Stimulated activated CD8-positive, alpha-beta memory T cell treated with anti-CD3 and anti-CD28 coated beads, Interleukin-4, amount 100 ng/mL, for 48 hours (primary cell): ENCODE measurements around the gene DDX3X.
"Not testable (repeated sequence)": the region's sequence is repeated elsewhere in the genome, so short reads cannot be mapped to it uniquely, and the experiment has no call there.

Source experiments
- DNase-seq: peaks from one replicate; pipeline ENCODE4 v3.0.0-alpha.2; 2020

Gene DDX3X

DNA sequence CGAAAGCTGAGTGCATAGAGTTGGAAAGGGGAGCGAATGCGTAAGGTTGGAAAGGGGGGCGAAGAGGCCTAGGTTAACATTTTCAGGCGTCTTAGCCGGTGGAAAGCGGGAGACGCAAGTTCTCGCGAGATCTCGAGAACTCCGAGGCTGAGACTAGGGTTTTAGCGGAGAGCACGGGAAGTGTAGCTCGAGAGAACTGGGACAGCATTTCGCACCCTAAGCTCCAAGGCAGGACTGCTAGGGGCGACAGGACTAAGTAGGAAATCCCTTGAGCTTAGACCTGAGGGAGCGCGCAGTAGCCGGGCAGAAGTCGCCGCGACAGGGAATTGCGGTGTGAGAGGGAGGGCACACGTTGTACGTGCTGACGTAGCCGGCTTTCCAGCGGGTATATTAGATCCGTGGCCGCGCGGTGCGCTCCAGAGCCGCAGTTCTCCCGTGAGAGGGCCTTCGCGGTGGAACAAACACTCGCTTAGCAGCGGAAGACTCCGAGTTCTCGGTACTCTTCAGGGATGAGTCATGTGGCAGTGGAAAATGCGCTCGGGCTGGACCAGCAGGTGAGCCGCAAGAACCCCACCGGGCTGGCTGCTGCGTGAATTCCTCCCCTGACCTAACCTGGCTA, at the start of gene DDX3X:
Gene DDX3X (plus strand): TSS at position 419 of the 619 bp plus-strand sequence. CDS start 91 bp downstream, at position 510.
- peak; percentile 85 for DNase-seq

DNA sequence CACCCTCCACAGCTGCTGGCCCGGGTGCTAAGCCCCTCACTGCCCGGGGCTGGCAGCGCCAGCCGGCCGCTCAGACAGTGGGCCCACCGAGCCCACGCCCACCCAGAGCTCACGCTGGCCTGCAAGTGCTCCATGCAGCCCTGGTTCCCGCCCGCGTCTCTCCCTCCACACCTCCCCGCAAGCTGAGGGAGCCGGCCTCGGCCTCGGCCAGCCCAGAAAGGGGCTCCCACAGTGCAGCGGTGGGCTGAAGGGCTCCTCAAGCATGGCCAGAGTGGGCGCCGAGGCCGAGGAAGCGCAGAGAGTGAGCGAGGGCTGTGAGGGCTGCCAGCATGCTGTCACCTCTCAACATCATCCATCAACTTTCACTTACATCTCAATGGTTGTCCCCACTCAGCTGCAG, 48.0 kb upstream of the DDX3X start:
- DNase-seq = not testable (repeated sequence)

DNA sequence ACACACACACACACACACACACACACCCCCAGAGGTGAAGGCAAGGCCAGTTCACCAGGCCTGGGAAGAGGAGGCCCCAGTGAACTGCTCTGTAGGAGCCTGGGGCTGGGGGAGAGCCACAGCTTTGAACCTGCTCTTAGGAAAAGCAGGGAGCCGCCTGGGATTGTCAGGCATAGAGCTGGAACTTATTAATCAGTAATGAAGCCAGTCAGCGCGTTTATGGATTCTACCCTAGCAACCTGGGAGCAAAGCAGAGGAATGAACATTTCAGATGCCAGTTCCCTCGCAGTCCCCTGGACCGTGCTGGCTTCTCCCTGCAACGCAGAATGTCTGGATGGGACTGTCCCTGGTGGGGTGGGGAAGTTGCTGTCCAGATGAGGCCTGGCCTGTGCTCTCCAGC, 45.3 kb upstream of the DDX3X start:
- no peak for DNase-seq

DNA sequence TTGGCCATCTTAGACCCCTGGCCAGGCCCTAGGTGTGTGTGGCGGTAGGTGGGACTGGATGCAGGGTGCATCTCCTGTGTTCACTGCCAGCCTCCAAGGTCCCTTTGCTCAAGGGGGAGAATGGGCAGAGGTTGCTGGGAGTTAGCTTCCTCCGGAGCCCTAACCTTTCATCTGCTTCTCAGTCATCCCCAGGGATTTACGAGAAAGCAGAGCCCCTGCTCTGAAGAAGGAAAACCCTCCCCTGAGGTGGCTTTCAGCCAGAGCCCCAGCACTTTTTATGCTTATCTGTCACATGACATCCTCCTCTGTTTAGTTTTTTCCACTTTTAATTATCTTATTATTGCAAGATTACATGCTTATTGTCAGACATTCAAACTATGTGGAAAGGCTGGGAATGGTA, 44.9 kb upstream of the DDX3X start:
- no peak for DNase-seq

DNA sequence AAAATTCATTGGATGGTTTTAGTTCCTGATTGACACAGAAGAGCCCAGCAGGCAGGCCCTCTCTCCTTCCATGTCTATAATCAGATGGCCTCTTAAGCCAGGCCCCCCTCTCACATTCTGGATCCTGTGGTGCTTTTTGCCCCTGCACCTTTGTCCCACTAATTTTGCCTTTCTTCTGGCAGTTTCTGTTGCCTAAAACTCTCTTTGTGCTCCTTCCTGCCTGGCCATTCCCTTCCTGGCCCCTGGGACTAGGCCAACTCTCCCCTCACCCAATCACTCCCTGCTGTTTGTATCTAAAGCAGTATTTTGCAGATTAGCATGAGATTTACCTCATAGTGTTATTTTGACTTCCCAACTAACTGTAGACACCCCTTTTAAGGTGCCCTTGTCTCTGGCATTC, 42.7 kb upstream of the DDX3X start:
- DNase-seq = no peak

DNA sequence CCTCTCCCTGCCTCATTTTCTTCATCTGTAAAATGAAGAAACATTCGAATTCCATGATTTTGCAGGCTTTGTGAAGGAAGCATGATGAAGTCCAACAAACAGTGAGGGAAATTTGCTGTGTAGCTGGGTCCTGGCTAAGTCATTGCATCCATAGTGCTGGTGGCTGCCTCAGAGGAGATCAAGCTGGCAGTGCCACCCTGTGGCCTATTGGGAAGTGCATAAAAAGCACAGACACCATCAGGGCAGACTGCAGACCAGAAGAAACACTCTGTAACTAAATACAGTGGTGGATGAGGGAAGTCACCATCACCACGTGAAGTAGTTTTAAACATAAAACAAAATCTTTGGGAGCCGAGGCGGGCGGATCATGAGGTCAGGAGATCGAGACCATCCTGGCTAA, 40.7 kb upstream of the DDX3X start:
- DNase-seq = no peak

DNA sequence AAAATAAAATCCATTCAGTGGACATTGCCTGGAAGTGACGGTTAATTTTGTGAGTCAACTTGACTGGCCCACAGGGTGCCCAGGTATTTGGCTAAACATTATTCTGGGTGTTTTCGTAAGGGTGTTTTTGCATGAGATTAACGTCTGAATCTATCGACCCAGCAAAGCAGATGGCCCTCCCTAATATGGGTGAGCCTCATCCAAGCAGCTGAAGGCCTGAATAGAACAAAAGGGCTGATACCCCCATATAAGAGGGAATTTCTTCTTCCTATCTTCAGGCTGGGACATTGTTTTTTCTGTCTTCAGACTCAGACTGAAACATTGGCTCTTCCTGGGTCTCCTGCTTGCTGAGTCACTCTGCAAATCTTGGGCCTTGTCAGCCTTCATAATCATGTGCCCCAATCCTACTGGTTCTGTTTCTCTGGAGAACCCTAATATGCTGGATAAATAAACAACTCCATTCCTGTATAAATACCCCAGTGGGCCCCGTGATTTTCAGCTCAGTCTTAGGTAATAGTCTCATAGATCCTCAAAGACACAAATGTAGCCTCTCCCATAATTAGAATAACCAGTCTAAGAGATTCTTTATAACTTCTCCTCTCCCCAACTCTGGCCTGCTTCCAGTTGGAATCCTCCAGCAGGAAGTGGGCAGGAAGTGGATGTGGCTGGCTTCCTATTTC, 33.1 kb upstream of the DDX3X start:
- DNase-seq = no peak

DNA sequence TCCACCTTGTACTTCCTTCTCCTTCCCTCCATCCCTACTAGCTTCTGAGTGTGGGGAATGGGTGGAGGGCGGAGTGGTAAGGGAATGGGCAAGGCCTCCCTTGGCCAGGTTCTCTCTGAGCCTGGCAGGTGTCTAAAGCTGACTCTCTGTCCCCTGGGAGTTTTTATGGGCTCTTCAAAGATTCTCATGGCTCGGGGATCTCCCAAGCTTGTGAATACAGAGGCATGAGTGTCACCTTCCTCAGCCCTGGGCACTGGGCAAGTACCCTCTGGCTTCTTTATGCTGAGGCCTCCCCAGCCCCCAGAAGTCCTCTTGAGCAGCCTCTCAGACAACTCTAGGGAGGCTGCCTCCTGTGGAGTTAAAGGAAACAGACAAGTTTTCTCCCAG, 32.5 kb upstream of the DDX3X start:
- DNase-seq = no peak

DNA sequence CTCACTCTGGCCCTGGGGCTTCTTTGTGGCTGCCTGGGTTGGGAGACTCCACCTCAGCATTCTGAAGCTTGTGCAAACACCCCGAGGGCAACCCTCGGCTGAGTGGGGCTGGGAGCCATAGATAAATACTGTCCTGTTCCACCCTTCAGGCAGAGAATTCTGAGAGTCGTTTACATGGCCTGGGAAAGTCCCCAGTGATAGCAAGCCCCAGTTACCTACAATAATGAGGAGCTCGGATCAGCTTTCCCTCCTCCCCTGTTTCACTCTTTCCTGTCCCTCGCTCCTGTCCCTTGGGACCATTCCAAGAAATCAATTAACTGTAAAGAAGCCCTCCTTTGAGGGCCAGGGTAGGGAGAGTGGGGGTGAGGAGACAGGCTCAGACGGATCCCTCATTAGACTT, 31.6 kb upstream of the DDX3X start:
- DNase-seq = no peak

DNA sequence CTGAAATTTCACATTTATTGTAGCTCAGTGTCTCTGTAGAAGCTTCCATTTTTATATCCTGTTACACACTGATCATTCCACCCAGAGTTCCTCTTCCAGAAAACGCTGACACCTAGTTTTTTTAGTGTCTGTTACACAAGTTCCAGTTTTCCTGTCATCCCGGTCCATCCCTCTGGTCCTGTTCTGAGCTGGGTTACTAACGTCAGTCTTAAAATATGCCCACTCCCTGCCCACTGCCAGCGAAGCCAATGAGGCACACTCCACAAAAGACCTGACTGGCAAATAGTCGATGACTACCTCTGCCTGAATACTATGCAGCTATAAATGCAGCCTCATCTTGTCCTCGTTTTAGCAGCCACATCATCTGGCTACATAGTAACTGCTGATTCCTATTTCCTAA, 30.9 kb upstream of the DDX3X start:
- DNase-seq = no peak

DNA sequence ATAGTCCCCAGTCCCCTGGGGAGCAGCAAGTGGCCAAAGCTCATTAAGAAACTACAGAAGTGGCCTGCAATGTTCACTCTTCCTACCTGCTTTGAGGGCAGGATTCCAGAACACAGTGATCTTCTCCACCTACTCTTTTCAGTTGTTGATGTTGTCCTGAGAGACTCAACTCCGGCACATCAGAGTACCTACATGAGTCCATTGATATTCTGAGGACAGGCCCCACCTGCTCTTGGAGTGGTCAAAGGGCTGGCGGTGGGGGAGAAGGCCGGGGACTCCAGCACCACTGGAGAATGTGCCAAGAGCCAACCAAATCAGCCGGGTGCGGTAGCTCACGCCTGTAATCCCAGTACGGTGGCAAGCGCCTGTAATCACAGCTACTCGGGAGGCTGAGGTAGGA, 29.8 kb upstream of the DDX3X start:
- DNase-seq = no peak

DNA sequence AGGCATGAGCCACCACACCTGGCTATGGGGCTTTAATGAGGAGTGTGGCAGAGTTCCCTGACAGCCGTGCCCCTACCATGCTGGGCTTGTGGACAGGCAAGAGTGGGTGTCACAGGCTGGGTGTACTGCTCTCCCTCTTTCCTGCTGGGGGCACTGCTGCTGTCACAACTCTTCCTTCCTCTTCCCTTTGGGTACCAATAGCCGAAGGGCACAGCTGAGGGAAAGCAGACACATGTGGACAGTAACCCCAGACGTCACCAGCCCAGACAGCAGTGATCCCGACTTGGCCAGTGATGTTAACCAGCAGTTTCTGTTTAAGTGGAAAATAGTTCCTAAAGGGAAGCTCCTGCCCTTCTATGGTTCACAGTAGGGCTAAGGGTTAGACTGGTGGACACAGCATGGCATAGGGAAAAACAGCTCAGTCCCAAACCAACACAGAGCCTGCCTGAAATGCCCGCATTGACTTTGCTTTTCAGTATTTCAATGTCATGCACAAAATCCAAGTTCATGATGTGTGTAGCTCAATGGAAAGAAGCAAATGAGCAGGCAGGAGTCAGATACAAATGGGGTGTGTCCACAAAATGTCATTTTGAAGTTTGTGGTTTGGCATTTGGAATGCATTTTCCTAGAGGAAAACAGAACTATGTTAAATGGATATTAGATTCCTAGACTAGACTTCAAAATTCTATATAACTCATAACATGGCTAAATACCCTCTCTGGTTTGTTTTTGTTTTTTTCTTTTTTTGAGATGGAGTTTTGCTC, 24.9 kb upstream of the DDX3X start:
- DNase-seq = no peak

DNA sequence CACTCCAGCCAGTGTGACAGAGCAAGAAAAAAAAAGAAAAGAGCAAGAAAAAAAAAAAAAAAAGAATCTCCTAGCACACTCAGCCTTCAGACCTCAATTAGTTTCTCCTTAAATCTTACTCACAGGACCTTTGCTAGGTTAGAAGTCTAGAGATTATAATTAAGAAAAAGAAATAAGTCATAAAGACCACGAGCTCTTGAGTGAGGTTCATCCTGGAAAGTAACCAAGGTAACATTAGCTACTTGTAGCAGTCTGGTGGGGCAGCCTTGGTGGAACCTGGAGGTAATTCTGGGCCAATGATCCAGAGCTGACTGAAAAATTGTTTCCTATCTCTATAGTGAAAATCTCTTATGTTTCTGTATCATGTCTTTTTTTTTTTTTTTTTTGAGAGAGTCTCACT, 21.2 kb upstream of the DDX3X start:
- no peak for DNase-seq

DNA sequence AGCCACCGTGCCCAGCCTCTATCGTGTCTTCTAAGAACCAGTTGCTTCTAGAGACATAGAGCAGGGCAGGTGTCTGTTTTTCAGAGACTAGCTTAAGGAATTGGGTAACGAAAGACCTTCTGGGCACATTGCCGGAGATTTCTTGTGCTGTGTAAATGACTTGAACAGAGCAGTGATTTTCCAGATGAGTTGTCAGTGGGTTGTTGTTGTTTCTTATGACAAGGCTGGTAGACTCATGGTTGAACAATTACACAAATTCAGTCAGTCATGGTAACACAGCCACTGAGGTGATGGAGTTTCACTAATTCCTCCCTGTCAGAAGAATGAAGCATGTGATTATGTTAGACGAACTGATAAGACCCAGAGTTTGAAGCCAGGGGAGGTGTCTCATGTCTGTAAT, 20.5 kb upstream of the DDX3X start:
- DNase-seq = no peak

DNA sequence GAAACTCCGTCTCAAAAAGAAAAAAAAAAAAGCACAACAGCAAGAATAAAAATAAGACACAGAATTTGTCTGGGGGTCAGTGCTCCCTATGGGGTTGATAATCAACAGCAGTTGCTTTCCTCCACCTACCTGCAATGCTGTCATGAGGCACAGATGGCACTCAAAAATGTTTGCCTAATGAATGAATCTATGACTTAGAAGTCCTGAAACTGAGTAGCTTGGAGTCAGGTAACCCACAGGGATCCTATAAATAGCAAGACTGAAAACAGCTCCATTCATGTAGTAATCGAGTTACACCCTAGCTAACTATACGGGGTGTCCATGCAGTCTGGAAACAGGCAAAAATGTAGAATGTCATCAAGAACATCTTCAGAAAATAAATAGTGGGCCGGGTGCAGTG, 19.8 kb upstream of the DDX3X start:
- no peak for DNase-seq

DNA sequence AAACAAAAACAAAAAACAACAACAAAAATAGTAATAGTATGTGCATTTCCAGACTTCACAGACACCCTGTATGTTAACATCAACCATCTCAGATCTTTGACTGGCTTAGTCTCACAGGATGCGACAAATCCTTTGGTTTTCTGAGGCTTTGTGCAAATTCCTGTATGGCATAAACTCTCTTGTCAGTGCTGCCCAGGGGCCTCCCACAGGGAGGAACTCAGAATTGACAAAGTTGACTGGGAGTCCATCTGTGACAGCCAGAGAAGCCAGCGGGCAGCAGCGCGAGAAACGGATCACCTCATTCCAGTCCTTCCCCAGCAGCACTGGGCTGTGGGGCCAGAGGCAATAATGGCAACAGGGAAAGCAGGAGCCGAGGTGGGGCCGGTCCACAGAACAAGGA, 19.1 kb upstream of the DDX3X start:
- DNase-seq = no peak

DNA sequence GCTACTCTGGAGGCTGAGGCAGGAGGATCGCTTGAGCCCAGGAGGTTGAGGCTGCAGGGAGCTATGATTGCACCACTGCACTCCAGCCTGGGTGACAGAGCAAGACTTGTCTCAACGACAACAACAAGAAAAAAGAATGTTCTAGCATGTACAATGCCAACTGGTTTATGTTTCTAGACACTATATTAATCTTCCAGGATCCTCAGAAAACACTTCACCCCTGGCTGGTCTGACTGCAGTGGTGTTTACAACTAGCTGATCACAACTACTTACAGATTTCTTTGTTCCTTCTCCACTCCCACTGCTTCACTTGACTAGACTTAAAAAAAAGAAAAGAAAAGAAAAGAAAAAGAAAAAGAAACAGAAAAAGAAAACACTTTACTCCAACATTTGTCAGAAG, 17.7 kb upstream of the DDX3X start:
- not testable (repeated sequence) for DNase-seq

DNA sequence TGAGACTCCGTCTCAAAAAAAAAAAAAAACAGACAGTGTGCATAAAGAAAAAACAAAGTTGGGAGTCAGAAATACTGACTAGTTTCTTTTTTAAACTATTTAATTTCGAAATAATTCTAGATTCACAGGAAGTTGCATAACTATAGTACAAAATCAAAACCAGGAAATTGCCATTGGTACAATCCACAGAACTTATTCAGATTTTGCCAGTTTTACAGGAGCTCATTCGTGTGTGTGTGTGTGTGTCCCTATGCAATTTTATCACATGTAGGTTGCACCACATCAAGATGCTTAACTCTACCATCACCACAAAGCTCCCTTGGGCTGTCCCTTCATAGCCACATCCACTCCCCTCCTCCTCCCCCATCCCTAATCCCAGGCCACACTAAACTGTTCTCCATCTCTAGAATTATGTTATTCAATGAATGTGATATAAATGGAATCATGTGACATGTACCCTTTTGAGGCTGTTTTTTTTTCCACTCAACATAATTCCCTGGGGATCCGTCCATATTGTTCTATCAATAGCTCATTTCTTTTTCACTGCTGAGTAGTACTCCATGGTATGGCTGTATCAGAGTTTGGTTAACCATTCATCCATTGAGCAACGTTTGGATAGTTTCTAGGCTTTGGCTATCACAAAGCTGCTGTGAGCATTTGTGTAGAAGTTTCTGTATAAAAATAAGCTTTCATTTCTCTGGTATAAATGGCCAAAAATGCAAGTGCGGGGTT, 16.3 kb upstream of the DDX3X start:
- no peak for DNase-seq

DNA sequence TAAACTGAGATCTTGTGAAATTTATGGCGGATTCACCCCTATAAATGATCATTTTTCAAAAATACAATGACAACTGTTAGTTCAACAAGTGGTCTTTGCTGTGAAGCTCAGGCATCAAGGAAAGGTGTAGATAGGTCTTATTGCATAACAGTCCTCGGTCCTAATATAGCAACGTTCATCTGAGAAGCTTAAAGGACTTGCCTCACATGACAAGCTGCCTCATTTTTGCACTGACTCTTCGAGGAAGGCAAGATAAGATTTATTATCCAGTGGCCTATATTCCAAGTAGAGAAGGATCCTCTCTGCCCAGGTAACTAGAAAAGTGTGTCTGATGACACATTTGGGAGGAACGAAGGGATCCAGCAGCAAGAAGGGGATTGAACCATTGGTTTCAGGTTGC, 13.6 kb upstream of the DDX3X start:
- no peak for DNase-seq

DNA sequence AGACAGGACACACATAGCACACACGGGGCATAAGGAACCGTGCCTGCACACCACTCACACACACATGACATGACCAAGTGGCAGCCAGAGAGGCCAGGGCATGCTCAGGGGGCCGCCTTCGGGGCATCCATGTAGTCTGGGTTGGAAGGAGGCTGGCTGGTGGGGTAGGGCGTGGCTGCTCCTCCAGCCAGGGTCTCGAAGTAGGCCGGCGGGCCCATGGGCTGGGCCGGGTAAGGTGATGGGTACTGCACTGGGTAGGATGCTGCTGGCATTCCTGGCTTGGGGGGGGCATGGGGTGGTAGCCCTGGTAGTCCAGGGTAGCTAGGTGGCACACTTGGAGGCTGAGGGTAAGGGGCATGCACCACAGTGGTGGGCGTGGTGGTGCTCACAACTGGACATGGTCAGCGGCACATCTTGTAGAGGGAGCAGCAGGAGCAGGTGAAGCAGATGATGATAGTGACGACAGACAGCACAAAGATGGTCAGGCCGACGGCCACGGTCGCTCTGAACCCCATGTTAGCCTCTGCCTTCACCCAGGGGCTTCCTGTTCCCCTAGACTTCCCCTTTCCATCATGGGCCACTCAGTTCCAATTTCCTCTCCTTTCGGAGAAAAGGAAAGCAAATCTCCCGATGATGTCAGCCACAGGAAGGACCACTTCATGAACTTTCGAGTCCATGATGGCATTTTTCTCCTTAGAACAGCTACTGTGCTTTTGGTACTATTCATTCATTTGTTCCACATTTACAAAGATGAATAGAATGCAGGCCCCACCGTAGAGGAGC, 10.9 kb upstream of the DDX3X start:
- DNase-seq = no peak

DNA sequence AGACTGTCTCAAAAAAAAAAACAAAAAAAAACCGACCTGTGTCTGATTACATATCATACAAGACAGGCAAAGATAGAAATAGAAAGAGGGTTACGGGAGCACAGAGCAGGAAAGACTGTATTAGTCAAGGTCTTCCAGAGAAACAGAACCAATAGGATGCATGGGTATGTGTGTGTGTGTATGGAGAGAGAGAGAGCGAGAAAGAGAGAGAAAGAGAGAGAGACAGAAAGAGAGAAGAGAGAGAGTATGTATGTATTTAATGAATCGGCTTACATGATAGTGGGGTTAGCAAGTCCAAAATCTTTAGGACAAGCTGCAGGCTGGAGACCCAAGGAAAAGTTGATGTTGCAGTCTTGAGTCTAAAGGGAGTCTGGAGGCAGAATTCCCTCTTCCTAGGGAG, 7.5 kb upstream of the DDX3X start:
- DNase-seq = no peak

DNA sequence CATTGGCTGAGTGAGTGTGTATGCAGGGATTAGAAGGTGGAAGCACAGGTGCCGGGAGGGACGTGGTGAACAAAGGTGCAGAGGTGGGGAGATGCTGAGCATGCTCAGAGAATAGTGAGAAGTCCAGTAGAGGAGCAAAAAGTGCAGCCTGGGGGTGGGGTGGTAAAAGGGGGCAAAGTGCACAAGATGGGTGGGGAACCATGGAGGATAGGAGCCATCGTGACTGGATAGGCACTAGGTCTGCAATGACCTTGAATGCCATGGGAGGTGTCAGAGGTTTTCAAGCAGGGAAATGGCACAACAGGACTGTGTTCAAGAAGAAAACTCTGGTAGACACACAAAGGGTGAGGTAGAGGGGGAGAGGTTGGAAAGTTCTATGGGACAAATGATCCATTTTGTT, 6.6 kb upstream of the DDX3X start:
- DNase-seq = no peak

DNA sequence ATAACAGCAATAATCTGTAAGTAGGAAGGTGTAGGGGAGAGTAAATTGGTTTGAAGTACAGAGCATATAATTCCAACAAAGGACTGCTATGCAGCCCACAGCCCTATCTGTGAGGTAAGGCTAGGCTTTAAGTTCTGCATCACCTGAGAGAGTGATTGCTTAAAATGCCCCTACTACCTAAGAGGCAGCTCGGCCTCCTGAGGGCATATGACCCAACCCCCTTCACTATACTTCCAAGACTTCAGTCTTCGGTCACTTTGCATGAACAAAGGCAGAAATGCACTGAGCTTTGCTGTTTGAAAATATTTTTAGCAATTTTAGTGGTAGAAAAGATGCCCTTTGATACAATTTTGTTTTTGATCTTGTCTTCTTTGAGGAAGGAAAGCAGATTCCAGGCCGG, 4.9 kb upstream of the DDX3X start:
- DNase-seq = no peak
